Measurements from ENCODE around the gene CSNK1A1L.
A peak's percentile ranks its signal among the peaks of the same experiment; 100 is the strongest.
"Not testable (repeated sequence)": the region's sequence is repeated elsewhere in the genome, so short reads cannot be mapped to it uniquely, and the experiment has no call there.

CSNK1A1L gene

GRCh38 chr13:37065890-37066526, 39.5 kb downstream of the CSNK1A1L start:
- Histone ChIP-seq H3K36me3 (ENCODE audit: control insufficient read depth, insufficient read depth, low read length) (no peaks in the 10 kb centered on the region), H3K4me3 (ENCODE audit: extremely low read depth, insufficient read depth, low read length, poor library complexity, severe bottlenecking) (no peak overlapping the region), H3K27ac (ENCODE audit: low read depth, low read length, severe bottlenecking) (no peak overlapping the region), H3K9me3 (ENCODE audit: control insufficient read depth, low read length) (no peaks in the 10 kb centered on the region), H3K4me1 (ENCODE audit: control insufficient read depth, insufficient read depth, low read length, poor library complexity, severe bottlenecking) (no peaks in the 10 kb centered on the region)
- WGBS, 2 experiments (ENCODE audit: insufficient coverage in 2 of 2): 86 to 88% methylated on average over 3 of the region's 6 CpGs

- H3K4me3 ChIP-seq (ENCODE audit: extremely low read depth, insufficient read depth, low read length, poor library complexity, severe bottlenecking): peak overlapping the region; percentile 81
- WGBS, 2 experiments (ENCODE audit: insufficient coverage in 2 of 2): 76 to 91% methylated on average over 3 to 4 of the region's 10 CpGs
- no peak overlapping the region for H3K27ac ChIP-seq (ENCODE audit: low read depth, low read length, severe bottlenecking)
- H3K9me3 ChIP-seq (ENCODE audit: control insufficient read depth, low read length): no peaks in the 10 kb centered on the region
- H3K36me3 ChIP-seq (ENCODE audit: control insufficient read depth, insufficient read depth, low read length): peaks cover 16% of the 10 kb centered on the region
- no peaks in the 10 kb centered on the region for H3K4me1 ChIP-seq (ENCODE audit: control insufficient read depth, insufficient read depth, low read length, poor library complexity, severe bottlenecking)
Observed at GRCh38 chr13:37059848-37060192, 45.6 kb downstream of the CSNK1A1L start.

- Histone ChIP-seq H3K4me1 (ENCODE audit: control insufficient read depth, insufficient read depth, low read length, poor library complexity, severe bottlenecking) (no peaks in the 10 kb centered on the region), H3K9me3 (ENCODE audit: control insufficient read depth, low read length) (no peaks in the 10 kb centered on the region), H3K36me3 (ENCODE audit: control insufficient read depth, insufficient read depth, low read length) (peaks cover 16% of the 10 kb centered on the region), H3K4me3 (ENCODE audit: extremely low read depth, insufficient read depth, low read length, poor library complexity, severe bottlenecking) (peak within 1 kb of the TSS; percentile 81), H3K27ac (ENCODE audit: low read depth, low read length, severe bottlenecking) (peak within 1 kb of the TSS; percentile 77)
- WGBS, 2 experiments (ENCODE audit: insufficient coverage in 2 of 2): 1% methylated on average over 45 to 58 of the region's 75 CpGs
Observed at GRCh38 chr13:37058910-37059847, 46.3 kb downstream of the CSNK1A1L start, which contains the start of gene SUPT20H. Gene SUPT20H, minus strand, starts transcription at chr13:37059688. Its CDS starts 8,198 bp downstream, at chr13:37051490.

GRCh38 chr13:37056228-37056627, 49.2 kb downstream of the CSNK1A1L start:
- not testable (repeated sequence) for H3K4me3 ChIP-seq (ENCODE audit: extremely low read depth, insufficient read depth, low read length, poor library complexity, severe bottlenecking); H3K9me3 ChIP-seq (ENCODE audit: control insufficient read depth, low read length); H3K4me1 ChIP-seq (ENCODE audit: control insufficient read depth, insufficient read depth, low read length, poor library complexity, severe bottlenecking); H3K27ac ChIP-seq (ENCODE audit: low read depth, low read length, severe bottlenecking)
- H3K36me3 ChIP-seq (ENCODE audit: control insufficient read depth, insufficient read depth, low read length): peaks cover 16% of the 10 kb centered on the region
- no CpG with 5 or more reads among the region's 2 CpGs for WGBS, 2 experiments (ENCODE audit: insufficient coverage in 2 of 2)

Data from mesodermal cell (in vitro differentiated cells).